ENCODE measurements around the gene AKAP8. TPM values are rescaled to one million over a fixed set of nuclear protein-coding genes. Genes with fewer than 3 reads are reported as not detected.
A peak's percentile ranks its signal among the peaks of the same experiment; 100 is the strongest.

Gene AKAP8
- total and polyA plus RNA-seq, 9 of the 15 experiments (the other 6 are each of a cell fraction or from before 2014, with no cell fraction given), result 3.4 to 56.5 (median 15.0) TPM

- TF ChIP-seq PATZ1 (CRISPR knock-in tag; IDR thresholded peaks at IDR 0.05; ENCODE audit: borderline replicate concordance) (no peak), ZNF277 (CRISPR knock-in tag; IDR thresholded peaks at IDR 0.05; ENCODE audit: borderline replicate concordance) (no peak), ZNF311 (CRISPR knock-in tag; IDR thresholded peaks at IDR 0.05) (no peak), MBD2 (IDR thresholded peaks at IDR 0.05; ENCODE audit: borderline replicate concordance, low read depth) (peak; percentile 100), MED1 (CRISPR knock-in tag; IDR thresholded peaks at IDR 0.05; ENCODE audit: borderline replicate concordance) (no peak), PHTF2 (CRISPR knock-in tag; IDR thresholded peaks at IDR 0.05) (no peak), ZNF639 (CRISPR knock-in tag; conservative IDR thresholded peaks at IDR 0.05 in 1 of 2, IDR thresholded peaks at IDR 0.05 in 1 of 2) (0 out of 4 replicates have a peak, but pooled peaks of 1 of the 2 experiments have one; percentile 32), FOXM1 (IDR thresholded peaks at IDR 0.05; ENCODE audit: low read depth) (peak; percentile 59), FOXM1 (CRISPR knock-in tag; IDR thresholded peaks at IDR 0.05; ENCODE audit: low read depth) (no peak), ZNF23 (CRISPR knock-in tag; IDR thresholded peaks at IDR 0.05) (no peak), ZNF449 (CRISPR knock-in tag; IDR thresholded peaks at IDR 0.05) (no peak), ZNF561 (CRISPR knock-in tag; conservative IDR thresholded peaks at IDR 0.05) (0 out of 2 replicates have a peak, but pooled peaks have one; percentile 18), ZNF592 (IDR thresholded peaks at IDR 0.05) (no peak), ATF1 (CRISPR knock-in tag; IDR thresholded peaks at IDR 0.05) (no peak), ATF1 (tag; IDR thresholded peaks at IDR 0.05) (peak; percentile 89), PHF20 (IDR thresholded peaks at IDR 0.05; ENCODE audit: partially characterized antibody) (peak; percentile 32), NCOA1 (IDR thresholded peaks at IDR 0.05; ENCODE audit: low read depth) (no peak)
Measured at GRCh38 chr19:15418579-15419412, 39.2 kb upstream of the AKAP8 start, which contains the start of gene AKAP8L (continued).
